Mesangial cell (primary cell): ENCODE results near the gene CLCA2. TPM values are rescaled to one million over a fixed set of nuclear protein-coding genes. Genes with fewer than 3 reads are reported as not detected.

Experiments used
- total RNA-seq: library from RNA; depleted of rRNA; stranded (reverse); fragments of >200 nt; gene quantifications from 2 replicates; pipeline ENCODE4 v1.2.3, GENCODE V29; 2015

Gene CLCA2
- total RNA-seq, result not detected in 2 replicates

GRCh38 chr1:86423873-86424272 is at the start of gene CLCA2:
Gene CLCA2, plus strand, starts transcription at chr1:86424171. Its CDS starts 77 bp downstream, at chr1:86424248.

GRCh38 chr1:86395751-86396497 is 28.0 kb upstream of the CLCA2 start, which contains the start of gene ODF2L:
Gene ODF2L, minus strand, starts transcription at chr1:86396323. Its CDS starts 9,296 bp downstream, at chr1:86387027.

GRCh38 chr1:86468501-86468977 is 44.6 kb downstream of the CLCA2 start, which contains the start of gene CLCA1:
Gene CLCA1, plus strand, starts transcription at chr1:86468927. Its CDS starts 45 bp downstream, at chr1:86468972.

Other genes with a start within 250 kb of the CLCA2 start
- 7.0 and 7.7 TPM in 2 replicates for gene ODF2L, start 27.8 kb upstream of the CLCA2 start, total RNA-seq
- gene CLCA1, start 44.8 kb downstream of the CLCA2 start, total RNA-seq, result not detected in 2 replicates
- not detected in 2 replicates for gene CLCA4, start 122.9 kb downstream of the CLCA2 start, total RNA-seq